ENCODE measurements around the gene TRIM62.

TRIM62 gene

GRCh38 chr1:33181921-33182341, at the start of gene TRIM62:
TRIM62 (minus strand) TSS chr1:33182043; CDS start chr1:33181432, 611 bp downstream.
- peak; percentile 37 to 73 (median 39) for DNase-seq (ENCODE audit: low read depth in 3 of 3)

GRCh38 chr1:33231166-33231565, 49.3 kb upstream of the TRIM62 start:
- no peak for DNase-seq (ENCODE audit: low read depth in 3 of 3)

DNA sequence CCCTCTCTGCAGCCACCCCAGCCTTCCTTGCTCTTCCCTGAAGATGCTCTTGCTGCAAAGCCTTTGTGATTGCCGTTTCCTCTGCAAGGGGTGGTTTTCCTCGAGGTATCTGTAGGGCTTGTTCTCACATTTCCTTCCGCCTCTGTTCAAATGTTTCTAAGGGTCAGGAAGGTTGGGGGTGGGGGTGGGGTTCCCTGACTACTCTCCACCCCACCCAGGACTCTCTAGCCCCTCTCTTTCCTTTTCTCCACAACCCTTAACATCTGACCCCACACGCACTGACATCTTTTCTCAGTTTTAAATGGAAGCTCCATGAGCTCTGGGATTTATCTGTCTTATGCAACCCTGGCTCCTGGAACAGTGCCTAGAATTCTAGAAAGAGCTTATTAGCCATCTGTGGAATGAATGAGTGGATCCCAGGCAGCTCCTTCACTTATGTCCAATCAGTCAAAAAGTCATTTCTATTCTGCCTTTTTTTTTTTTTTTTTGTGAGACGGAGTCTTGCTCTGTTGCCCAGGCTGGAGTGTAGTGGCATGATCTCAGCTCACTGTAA, 47.2 kb upstream of the TRIM62 start:
- no peak for DNase-seq (ENCODE audit: low read depth in 3 of 3)

GRCh38 chr1:33225586-33225985, 43.7 kb upstream of the TRIM62 start:
- DNase-seq (ENCODE audit: low read depth in 3 of 3): no peak

- DNase-seq (ENCODE audit: low read depth in 3 of 3): no peak
Measured at GRCh38 chr1:33224166-33224707, 42.4 kb upstream of the TRIM62 start.

DNA sequence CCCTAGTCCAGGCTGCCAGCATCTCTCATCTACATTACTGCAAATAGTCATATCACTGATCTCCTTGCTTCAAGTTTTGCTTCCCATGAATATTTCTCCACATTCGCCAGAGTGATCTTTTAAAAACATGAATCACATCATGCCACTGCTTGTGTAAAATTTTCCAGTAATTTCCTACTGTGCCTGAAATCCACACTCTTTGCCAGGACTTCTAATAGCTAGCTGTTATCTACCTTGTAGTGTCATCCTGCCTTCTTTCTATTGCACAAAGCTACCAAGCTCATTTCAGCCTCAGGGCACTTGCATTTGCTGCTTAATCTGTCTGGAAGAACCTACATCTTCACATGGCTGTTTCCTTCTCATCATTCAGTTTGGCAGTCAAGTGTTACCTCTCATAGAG, 40.5 kb upstream of the TRIM62 start:
- DNase-seq (ENCODE audit: low read depth in 3 of 3): no peak

GRCh38 chr1:33221385-33221758, 39.5 kb upstream of the TRIM62 start:
- no peak for DNase-seq (ENCODE audit: low read depth in 3 of 3)

- no peak for DNase-seq (ENCODE audit: low read depth in 3 of 3)
Measured at GRCh38 chr1:33220676-33221384, 39.0 kb upstream of the TRIM62 start.

DNA sequence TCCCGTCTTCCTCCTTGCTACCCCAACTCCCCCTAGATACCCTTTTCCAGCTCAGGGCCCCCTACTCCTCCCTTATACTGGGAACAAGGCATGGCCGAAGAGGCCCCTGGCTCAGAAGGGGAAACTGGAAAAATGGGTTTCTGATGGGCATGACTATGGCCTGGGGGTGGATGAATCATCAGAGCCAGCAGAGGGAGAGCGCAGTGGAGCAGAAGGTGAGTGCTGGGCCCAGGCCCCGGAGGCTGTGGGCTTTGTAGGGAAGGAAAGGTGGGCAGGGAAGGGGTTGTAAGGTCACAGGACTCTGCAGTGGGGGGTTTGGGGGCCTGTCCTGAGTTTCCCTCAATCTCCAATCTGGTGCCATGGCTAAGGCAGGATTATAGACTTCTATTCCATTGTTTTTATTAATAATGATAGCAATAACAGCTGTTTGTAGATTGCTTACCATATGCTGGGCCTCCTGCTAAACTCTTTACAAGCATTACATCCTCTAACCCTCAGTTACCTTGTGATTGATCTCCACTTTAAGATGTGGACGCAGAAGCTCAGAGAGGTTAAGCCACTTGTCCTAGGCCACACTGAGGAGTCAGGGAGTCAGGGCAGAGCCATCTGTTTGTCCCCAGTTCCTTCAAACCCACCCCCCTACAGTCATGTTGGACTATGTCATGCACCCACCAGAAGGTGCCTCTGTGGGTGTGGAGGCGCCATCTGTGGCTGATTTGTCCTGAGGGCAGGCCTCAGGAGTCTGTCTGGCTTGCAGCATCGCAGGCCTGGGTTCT, 38.2 kb upstream of the TRIM62 start:
- no peak for DNase-seq (ENCODE audit: low read depth in 3 of 3)

DNA sequence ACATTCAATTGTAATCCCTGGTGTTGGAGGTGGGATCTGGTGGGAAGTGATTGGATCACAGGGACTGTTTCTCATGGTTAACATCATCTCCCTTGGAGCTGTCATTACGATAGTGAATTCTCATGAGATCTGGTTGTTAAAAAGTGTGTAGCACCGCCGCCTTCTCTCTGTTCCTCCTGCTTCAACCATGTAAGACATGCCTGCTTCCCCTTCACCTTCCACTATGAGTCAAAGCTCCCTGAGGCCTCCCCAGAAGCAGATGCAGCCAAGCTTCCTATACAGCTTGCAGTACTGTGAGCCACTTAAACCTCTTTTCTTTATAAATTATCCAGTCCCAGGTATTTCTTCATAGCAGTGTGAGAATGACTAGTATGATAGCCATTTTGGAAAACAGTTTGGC, 30.1 kb upstream of the TRIM62 start:
- no peak for DNase-seq (ENCODE audit: low read depth in 3 of 3)

- DNase-seq (ENCODE audit: low read depth in 3 of 3): no peak
Measured at GRCh38 chr1:33206340-33206739, 24.5 kb upstream of the TRIM62 start.

GRCh38 chr1:33195556-33195955, 13.7 kb upstream of the TRIM62 start:
- peak in 1 of 3 donors; percentile 6 for DNase-seq (ENCODE audit: low read depth in 3 of 3)

DNA sequence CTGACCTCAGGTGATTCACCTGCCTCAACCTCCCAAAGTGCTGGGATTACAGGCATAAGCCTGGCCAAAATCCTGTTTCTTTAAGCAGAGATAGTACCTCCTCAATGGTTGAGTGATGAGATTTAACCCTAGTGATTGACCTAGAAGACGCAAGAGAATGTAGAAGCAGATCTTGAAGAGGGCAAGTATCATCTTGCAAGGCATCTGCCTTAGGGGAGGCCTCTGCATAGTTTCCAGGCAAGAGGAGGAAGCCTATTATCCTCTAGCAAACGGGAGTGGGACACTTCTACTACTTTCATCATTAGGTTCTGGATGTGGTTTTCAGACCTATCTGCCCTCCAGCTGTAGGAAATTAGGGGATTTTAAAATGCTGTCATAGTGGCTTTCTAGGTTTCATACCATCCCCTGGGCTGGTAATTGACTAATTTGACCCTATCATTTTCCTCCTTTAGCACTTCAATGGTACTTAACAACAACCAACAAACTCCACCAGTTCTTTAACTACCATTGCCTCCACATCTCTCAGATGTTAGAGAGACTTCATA, 10.0 kb upstream of the TRIM62 start:
- no peak for DNase-seq (ENCODE audit: low read depth in 3 of 3)

DNA sequence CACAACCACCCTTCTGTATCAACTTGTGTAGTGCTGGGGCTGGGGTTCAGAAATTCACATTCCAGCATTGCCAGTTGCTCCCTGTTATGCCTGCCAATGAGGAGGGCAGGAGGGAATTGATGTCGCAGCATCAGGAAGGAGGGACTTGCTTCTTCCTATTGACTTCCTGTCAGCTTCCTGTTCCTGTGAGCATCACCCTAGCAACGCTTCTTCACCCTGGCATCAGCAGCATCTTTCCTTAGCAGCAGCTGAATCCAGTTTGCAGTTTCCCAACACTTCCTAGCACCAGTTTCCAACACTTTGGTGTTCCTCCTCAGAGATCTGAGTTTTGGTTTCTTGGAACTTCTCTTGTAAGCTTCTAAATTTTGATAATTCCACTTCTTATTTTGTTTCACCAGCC, 8.9 kb upstream of the TRIM62 start:
- no peak for DNase-seq (ENCODE audit: low read depth in 3 of 3)

- no peak for DNase-seq (ENCODE audit: low read depth in 3 of 3)
Measured at GRCh38 chr1:33188572-33189275, 6.9 kb upstream of the TRIM62 start.

DNA sequence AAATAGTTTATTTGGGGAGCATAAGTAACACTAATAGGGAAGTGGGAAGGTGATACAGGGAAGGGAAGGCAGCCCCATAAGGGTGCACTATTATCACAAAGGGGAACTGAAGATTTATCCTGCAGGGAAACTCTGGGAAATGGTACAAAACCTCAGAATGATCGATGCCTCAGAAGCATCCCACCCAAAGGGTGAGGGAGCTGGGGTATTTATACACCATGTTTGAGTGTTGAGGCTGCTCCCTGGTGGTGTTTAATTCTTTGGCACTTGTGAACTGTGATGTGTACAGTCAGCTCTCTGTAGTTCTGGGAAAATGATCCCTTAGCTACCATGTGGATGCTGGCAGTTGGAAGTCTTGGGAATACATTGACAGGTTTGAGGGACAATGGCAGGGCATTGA, 5.1 kb upstream of the TRIM62 start:
- DNase-seq (ENCODE audit: low read depth in 3 of 3): no peak

GRCh38 chr1:33185541-33185940, 3.7 kb upstream of the TRIM62 start:
- no peak for DNase-seq (ENCODE audit: low read depth in 3 of 3)

DNA sequence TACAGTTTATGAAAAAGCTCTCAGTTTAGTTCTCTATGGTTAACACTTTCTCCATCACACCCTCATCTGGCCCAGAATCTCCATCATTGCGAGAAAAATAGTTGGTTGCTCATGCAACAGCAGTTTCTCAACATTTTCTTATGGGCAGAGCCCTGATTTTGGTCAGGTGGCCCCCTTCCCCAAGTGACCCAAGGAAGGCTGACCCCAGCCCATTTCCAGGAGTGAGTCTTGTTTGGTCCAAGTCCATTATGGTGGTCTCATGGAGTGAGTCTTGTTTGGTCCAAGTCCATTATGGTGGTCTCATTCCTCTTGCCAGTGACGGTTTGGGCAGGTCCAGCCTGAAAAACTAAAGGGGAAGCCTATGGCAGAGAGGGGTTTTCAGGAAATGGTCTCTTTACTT, 1.5 kb upstream of the TRIM62 start:
- no peak for DNase-seq (ENCODE audit: low read depth in 3 of 3)

- DNase-seq (ENCODE audit: low read depth in 3 of 3): no peak
Measured at GRCh38 chr1:33182896-33183295, 1.1 kb upstream of the TRIM62 start.

DNA sequence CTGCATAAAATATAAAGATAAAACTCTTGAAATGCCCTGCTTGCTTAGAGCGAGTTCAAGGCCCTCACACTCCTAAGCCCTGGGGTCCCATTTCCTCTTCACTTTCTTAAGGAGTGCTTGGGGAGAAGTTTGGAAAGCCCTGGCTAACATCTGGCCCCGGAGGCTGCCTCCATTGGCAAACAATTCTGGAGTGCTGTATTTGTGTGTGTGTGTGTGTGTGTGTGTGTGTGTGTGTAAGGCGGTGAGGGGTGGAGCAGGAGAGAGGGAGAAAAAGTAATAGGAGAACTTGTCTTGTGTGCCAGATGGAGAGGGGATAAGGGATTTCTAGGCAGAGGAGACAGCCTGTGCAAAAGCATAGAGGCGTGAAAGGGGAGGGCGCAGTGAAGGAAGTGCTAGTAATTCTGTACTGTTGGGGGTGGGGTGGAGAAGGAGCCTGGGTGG, 578 bp upstream of the TRIM62 start:
- no peak for DNase-seq (ENCODE audit: low read depth in 3 of 3)

All from stimulated activated CD4-positive, alpha-beta T cell treated with anti-CD3 and anti-CD28 coated beads, TNF-alpha, amount 100 ng/mL, for 48 hours (primary cell).